Stromal cell of bone marrow (primary cell): ENCODE measurements around the gene NOX5.

Experiments
- DNase-seq: peaks from one replicate; pipeline ENCODE4 v3.0.0-alpha.2; 2012; ENCODE audit warnings: low read depth

NOX5 gene

GRCh38 chr15:69100821-69101220 is 86.3 kb downstream of the NOX5 start:
- DNase-seq = no peak

- DNase-seq = no peak
Measured at GRCh38 chr15:69104050-69104750, 89.7 kb downstream of the NOX5 start.

- DNase-seq = no peak
Measured at GRCh38 chr15:69105451-69105985, 91.0 kb downstream of the NOX5 start.

GRCh38 chr15:69107025-69107620 is 92.6 kb downstream of the NOX5 start:
- DNase-seq = no peak
